ENCODE data around the gene AGPAT1. TPM values are rescaled to one million over a fixed set of nuclear protein-coding genes. Genes with fewer than 3 reads are reported as not detected.
A peak's percentile ranks its signal among the peaks of the same experiment; 100 is the strongest.

The AGPAT1 gene
- total and polyA plus RNA-seq, 2 of the 13 experiments (the other 11 are each of a cell fraction or from before 2014, with no cell fraction given): 51.3 to 139 TPM

DNA sequence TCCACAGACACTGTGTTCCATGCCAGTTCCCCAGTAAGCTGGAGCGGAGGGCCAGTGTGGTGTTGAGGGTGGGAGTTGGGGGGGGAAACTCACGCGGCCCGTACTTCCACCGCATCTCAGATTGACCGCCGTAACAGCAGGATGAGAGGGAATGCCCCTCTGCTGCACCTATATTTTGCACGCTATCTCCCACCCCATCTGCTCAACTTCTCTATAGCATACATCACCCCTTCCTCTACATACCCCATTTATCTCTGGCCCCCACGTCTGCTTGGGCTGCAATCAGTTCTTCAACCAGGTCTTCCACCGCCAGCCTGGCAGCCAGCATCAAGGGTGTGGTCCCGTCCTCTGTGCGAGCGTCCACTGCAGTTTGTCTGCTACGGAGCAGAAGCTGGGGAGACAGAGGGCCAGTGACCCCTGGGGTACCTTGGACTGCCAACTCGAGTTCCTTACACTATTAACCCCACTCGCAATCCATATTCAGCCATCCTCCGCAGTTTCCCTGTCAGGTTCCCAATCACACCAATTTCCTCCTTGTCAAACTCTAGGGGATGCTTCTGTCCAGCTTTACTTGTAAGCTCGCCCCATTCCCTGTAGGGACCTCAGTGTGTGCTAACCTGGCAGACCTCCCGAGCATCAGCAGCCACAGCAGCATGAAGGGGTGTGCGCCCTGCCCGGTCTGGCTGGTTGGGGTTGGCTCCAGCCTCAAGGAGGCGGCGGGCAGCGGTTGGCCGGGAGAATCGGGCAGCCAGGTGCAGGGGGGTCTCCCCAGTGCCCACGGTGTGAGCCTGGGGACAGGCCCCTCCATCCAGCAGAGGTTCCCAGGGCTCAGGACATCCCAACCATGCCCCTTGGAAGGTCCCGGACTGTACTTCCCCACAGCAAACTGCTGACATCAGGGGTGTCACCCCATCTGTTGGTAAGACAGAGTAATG is 21.1 kb upstream of the AGPAT1 start (continued):
- TF ChIP-seq NR2C2 (CRISPR knock-in tag; IDR thresholded peaks at IDR 0.05; ENCODE audit: borderline replicate concordance) (no peak), ZNF383 (CRISPR knock-in tag; IDR thresholded peaks at IDR 0.05; ENCODE audit: borderline replicate concordance) (no peak), TBP (CRISPR knock-in tag; IDR thresholded peaks at IDR 0.05) (no peak), ZNF333 (CRISPR knock-in tag; IDR thresholded peaks at IDR 0.05; ENCODE audit: borderline replicate concordance) (0 out of 2 replicates have a peak, but pooled peaks have one; percentile 9), ZNF343 (CRISPR knock-in tag; IDR thresholded peaks at IDR 0.05) (no peak), ZNF746 (CRISPR knock-in tag; IDR thresholded peaks at IDR 0.05) (0 out of 2 replicates have a peak, but pooled peaks have one; percentile 3), NR1H2 (CRISPR knock-in tag; IDR thresholded peaks at IDR 0.05; ENCODE audit: borderline replicate concordance, low read depth) (no peak), ZNF431 (CRISPR knock-in tag; IDR thresholded peaks at IDR 0.05; ENCODE audit: borderline replicate concordance, low read depth) (0 out of 2 replicates have a peak, but pooled peaks have one; percentile 14), DMAP1 (CRISPR knock-in tag; IDR thresholded peaks at IDR 0.05) (no peak), HNRNPLL (IDR thresholded peaks at IDR 0.05; ENCODE audit: low read depth, low read length, poor library complexity, severe bottlenecking) (no peak), SMARCC2 (IDR thresholded peaks at IDR 0.05) (no peak), ZNF792 (CRISPR knock-in tag; IDR thresholded peaks at IDR 0.05) (no peak), ZNF589 (CRISPR knock-in tag; conservative IDR thresholded peaks at IDR 0.05) (no peak), SP140L (CRISPR knock-in tag; IDR thresholded peaks at IDR 0.05; ENCODE audit: borderline replicate concordance) (no peak), ZNF501 (CRISPR knock-in tag; IDR thresholded peaks at IDR 0.05) (no peak), ZBTB3 (CRISPR knock-in tag; IDR thresholded peaks at IDR 0.05; ENCODE audit: borderline replicate concordance, low read depth) (no peak), ZNF101 (CRISPR knock-in tag; IDR thresholded peaks at IDR 0.05; ENCODE audit: borderline replicate concordance, low read depth) (no peak), SKI (IDR thresholded peaks at IDR 0.05; ENCODE audit: partially characterized antibody) (peak; percentile 3), HDAC2 (CRISPR knock-in tag; IDR thresholded peaks at IDR 0.05) (no peak), ZNF207 (IDR thresholded peaks at IDR 0.05; ENCODE audit: borderline replicate concordance) (no peak), TCF7 (IDR thresholded peaks at IDR 0.05; ENCODE audit: low read depth) (no peak)
- TF ChIP-seq, protein P1, sequence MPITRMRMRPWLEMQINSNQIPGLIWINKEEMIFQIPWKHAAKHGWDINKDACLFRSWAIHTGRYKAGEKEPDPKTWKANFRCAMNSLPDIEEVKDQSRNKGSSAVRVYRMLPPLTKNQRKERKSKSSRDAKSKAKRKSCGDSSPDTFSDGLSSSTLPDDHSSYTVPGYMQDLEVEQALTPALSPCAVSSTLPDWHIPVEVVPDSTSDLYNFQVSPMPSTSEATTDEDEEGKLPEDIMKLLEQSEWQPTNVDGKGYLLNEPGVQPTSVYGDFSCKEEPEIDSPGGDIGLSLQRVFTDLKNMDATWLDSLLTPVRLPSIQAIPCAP (CRISPR knock-in tag; IDR thresholded peaks at IDR 0.05; ENCODE audit: low read depth): no peak
- TF ChIP-seq, protein P2, sequence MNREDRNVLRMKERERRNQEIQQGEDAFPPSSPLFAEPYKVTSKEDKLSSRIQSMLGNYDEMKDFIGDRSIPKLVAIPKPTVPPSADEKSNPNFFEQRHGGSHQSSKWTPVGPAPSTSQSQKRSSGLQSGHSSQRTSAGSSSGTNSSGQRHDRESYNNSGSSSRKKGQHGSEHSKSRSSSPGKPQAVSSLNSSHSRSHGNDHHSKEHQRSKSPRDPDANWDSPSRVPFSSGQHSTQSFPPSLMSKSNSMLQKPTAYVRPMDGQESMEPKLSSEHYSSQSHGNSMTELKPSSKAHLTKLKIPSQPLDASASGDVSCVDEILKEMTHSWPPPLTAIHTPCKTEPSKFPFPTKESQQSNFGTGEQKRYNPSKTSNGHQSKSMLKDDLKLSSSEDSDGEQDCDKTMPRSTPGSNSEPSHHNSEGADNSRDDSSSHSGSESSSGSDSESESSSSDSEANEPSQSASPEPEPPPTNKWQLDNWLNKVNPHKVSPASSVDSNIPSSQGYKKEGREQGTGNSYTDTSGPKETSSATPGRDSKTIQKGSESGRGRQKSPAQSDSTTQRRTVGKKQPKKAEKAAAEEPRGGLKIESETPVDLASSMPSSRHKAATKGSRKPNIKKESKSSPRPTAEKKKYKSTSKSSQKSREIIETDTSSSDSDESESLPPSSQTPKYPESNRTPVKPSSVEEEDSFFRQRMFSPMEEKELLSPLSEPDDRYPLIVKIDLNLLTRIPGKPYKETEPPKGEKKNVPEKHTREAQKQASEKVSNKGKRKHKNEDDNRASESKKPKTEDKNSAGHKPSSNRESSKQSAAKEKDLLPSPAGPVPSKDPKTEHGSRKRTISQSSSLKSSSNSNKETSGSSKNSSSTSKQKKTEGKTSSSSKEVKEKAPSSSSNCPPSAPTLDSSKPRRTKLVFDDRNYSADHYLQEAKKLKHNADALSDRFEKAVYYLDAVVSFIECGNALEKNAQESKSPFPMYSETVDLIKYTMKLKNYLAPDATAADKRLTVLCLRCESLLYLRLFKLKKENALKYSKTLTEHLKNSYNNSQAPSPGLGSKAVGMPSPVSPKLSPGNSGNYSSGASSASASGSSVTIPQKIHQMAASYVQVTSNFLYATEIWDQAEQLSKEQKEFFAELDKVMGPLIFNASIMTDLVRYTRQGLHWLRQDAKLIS (CRISPR knock-in tag; IDR thresholded peaks at IDR 0.05): no peak
- TF ChIP-seq, protein P3, sequence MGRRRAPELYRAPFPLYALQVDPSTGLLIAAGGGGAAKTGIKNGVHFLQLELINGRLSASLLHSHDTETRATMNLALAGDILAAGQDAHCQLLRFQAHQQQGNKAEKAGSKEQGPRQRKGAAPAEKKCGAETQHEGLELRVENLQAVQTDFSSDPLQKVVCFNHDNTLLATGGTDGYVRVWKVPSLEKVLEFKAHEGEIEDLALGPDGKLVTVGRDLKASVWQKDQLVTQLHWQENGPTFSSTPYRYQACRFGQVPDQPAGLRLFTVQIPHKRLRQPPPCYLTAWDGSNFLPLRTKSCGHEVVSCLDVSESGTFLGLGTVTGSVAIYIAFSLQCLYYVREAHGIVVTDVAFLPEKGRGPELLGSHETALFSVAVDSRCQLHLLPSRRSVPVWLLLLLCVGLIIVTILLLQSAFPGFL (CRISPR knock-in tag; IDR thresholded peaks at IDR 0.05): no peak
- TF ChIP-seq, protein P4, sequence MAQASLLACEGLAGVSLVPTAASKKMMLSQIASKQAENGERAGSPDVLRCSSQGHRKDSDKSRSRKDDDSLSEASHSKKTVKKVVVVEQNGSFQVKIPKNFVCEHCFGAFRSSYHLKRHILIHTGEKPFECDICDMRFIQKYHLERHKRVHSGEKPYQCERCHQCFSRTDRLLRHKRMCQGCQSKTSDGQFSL (CRISPR knock-in tag; IDR thresholded peaks at IDR 0.05): peak; percentile 86
